Osteoblast (primary cell): Measurements from ENCODE around the gene COL23A1. TPM values are rescaled to one million over a fixed set of nuclear protein-coding genes. Genes with fewer than 3 reads are reported as not detected.

Source experiments
- DNase-seq: peaks from one replicate; pipeline ENCODE4 v3.0.0; 2011; ENCODE audit warnings: low spot score, mixed read lengths; ENCODE audit not compliant: insufficient read length; ENCODE audit errors: missing footprints
- H2AFZ ChIP-seq: 2 replicates; pipeline ENCODE4 v1.6.0; 2011; ENCODE audit warnings: mild to moderate bottlenecking, low read length
- H3K27ac ChIP-seq: 2 replicates; pipeline ENCODE4 v1.5.1; 2011; ENCODE audit warnings: mild to moderate bottlenecking, low read depth, low read length, moderate library complexity
- H3K27me3 ChIP-seq: 2 replicates; pipeline ENCODE4 v1.6.0; 2012; ENCODE audit warnings: mild to moderate bottlenecking, control low read depth, inconsistent platforms, low read length, moderate library complexity; ENCODE audit not compliant: insufficient read depth
- H3K36me3 ChIP-seq: 2 replicates; pipeline ENCODE4 v1.5.1; 2011; ENCODE audit warnings: mild to moderate bottlenecking, low read length, control low read depth, moderate library complexity; ENCODE audit not compliant: insufficient read depth
- H3K4me1 ChIP-seq: 2 replicates; pipeline ENCODE4 v1.5.1; 2011; ENCODE audit warnings: mild to moderate bottlenecking, low read length, control low read depth, moderate library complexity; ENCODE audit not compliant: insufficient read depth
- H3K4me2 ChIP-seq: 2 replicates; pipeline ENCODE4 v1.6.0; 2011; ENCODE audit warnings: mild to moderate bottlenecking, low read length; ENCODE audit not compliant: insufficient read depth
- H3K4me3 ChIP-seq: fragments of 200-600 bp; sonication (generic); 3 replicates; pipeline ENCODE4 v1.5.1; 2012; ENCODE audit warnings: mild to moderate bottlenecking, low read length, inconsistent platforms; ENCODE audit not compliant: insufficient read depth
- H3K79me2 ChIP-seq: 2 replicates; pipeline ENCODE4 v1.6.0; 2012; ENCODE audit warnings: mild to moderate bottlenecking, low read length, control low read depth, inconsistent platforms; ENCODE audit not compliant: insufficient read depth
- H3K9me3 ChIP-seq: 2 replicates; pipeline ENCODE4 v1.5.1; 2011; ENCODE audit warnings: low read depth, low read length, control low read depth
- H4K20me1 ChIP-seq: 2 replicates; pipeline ENCODE4 v1.6.0; 2012; ENCODE audit warnings: mild to moderate bottlenecking, low read length, control low read depth; ENCODE audit not compliant: insufficient read depth
- CTCF ChIP-seq: IDR thresholded peaks from 2 replicates; pipeline ENCODE4 v1.5.1; 2011; ENCODE audit warnings: mild to moderate bottlenecking, low read depth, low read length, moderate library complexity; ENCODE audit errors: extremely low read depth
- total RNA-seq: library from RNA; depleted of rRNA; stranded (reverse); fragments of >200 nt; gene quantifications from 2 replicates; pipeline ENCODE4 v1.2.3, GENCODE V29; 2012

The COL23A1 gene
- total RNA-seq, 1 donor: under 0.01 TPM

- H3K36me3 ChIP-seq: peaks cover 79% of the 10 kb centered on the region
Observed at GRCh38 chr5:178215280-178216002, 374.8 kb downstream of the COL23A1 start.

GRCh38 chr5:178214160-178214803 lies 375.9 kb downstream of the COL23A1 start:
- no peaks in the 10 kb centered on the region for H3K4me1 ChIP-seq
- H3K9me3 ChIP-seq: no peaks in the 10 kb centered on the region
- peaks cover 90% of the 10 kb centered on the region for H3K36me3 ChIP-seq
- H3K27me3 ChIP-seq: no peaks in the 10 kb centered on the region
- H3K79me2 ChIP-seq: peaks cover 17% of the 10 kb centered on the region
- TF ChIP-seq CTCF: no peak
- no peak overlapping the region for H3K4me3 ChIP-seq
- H3K4me2 ChIP-seq: no peak overlapping the region
- no peak overlapping the region for H2AFZ ChIP-seq
- peaks cover 41% of the 10 kb centered on the region for H4K20me1 ChIP-seq
- DNase-seq: no peak
- H3K27ac ChIP-seq: no peak overlapping the region

More at GRCh38 chr5:178215280-178216002, 374.8 kb downstream of the COL23A1 start:
- no peak overlapping the region for H2AFZ ChIP-seq
- H3K27ac ChIP-seq: no peak overlapping the region
- H3K27me3 ChIP-seq: no peaks in the 10 kb centered on the region
- H3K9me3 ChIP-seq: no peaks in the 10 kb centered on the region
- peaks cover 29% of the 10 kb centered on the region for H4K20me1 ChIP-seq
- no peak overlapping the region for H3K4me2 ChIP-seq
- no peak for DNase-seq
- TF ChIP-seq CTCF: no peak
- peaks cover 9% of the 10 kb centered on the region for H3K79me2 ChIP-seq
- no peak overlapping the region for H3K4me3 ChIP-seq
- H3K4me1 ChIP-seq: no peaks in the 10 kb centered on the region

- Histone ChIP-seq H3K9me3 (no peaks in the 10 kb centered on the region), H3K36me3 (peaks cover 91% of the 10 kb centered on the region)
- no peak for TF ChIP-seq CTCF
Observed at GRCh38 chr5:178213748-178214151, 376.4 kb downstream of the COL23A1 start.

GRCh38 chr5:178213003-178213461 lies 377.2 kb downstream of the COL23A1 start:
- Histone ChIP-seq H3K4me2 (no peak overlapping the region), H2AFZ (no peak overlapping the region), H3K4me3 (no peak overlapping the region), H3K79me2 (peaks cover 25% of the 10 kb centered on the region), H3K36me3 (peaks cover 91% of the 10 kb centered on the region), H3K27ac (no peak overlapping the region), H3K4me1 (peaks cover under 1% of the 10 kb centered on the region), H4K20me1 (peaks cover 53% of the 10 kb centered on the region), H3K9me3 (no peaks in the 10 kb centered on the region), H3K27me3 (no peaks in the 10 kb centered on the region)
- no peak for TF ChIP-seq CTCF
- DNase-seq: no peak

More at GRCh38 chr5:178213748-178214151, 376.4 kb downstream of the COL23A1 start:
- Histone ChIP-seq H3K4me3 (no peak overlapping the region), H2AFZ (no peak overlapping the region), H3K27ac (no peak overlapping the region), H3K27me3 (no peaks in the 10 kb centered on the region), H3K4me2 (no peak overlapping the region), H3K4me1 (no peaks in the 10 kb centered on the region), H3K79me2 (peaks cover 22% of the 10 kb centered on the region), H4K20me1 (peaks cover 46% of the 10 kb centered on the region)
- DNase-seq: no peak
